GM12878 (cell line): ENCODE results near the gene IFRD1. TPM values are rescaled to one million over a fixed set of nuclear protein-coding genes. Genes with fewer than 3 reads are reported as not detected.

Experiments used
- ATAC-seq: fragments of 200-7000 bp; cut with Tn5 transposase; 3 replicates; pipeline ENCODE4 v1.9.1; 2020; ENCODE audit warnings: mild to moderate bottlenecking, moderate library complexity
- BruUV-seq: library from RNA; stranded (reverse); fragments of 400-500 nt; replicated peaks from 2 replicates; lab custom pipeline; 2021; lab: Mats Ljungman, UMichigan
- CTCF ChIA-PET: fragments of 300-600 bp; sonication (Branson Sonifier 250); formaldehyde crosslinking; extraction: SDS; loops from one replicate; lab custom pipeline; 2021; ENCODE audit warnings: inconsistent platforms; lab: Yijun Ruan, JAX
- POLR2A ChIA-PET: fragments of 350-600 bp; formaldehyde crosslinking; extraction: SDS; loops from one replicate; lab custom pipeline; 2021; ENCODE audit warnings: inconsistent platforms; lab: Charles Lee
- RAD21 ChIA-PET: fragments of 300-600 bp; sonication (Branson Sonifier 250); formaldehyde crosslinking; loops from one replicate; lab custom pipeline; 2023; ENCODE audit warnings: antibody characterized with exemption; ENCODE audit not compliant: unreplicated experiment; lab: Charles Lee
- SMC1A ChIA-PET: fragments of 300-600 bp; sonication (Branson Sonifier 250); formaldehyde crosslinking; loops from one replicate; lab custom pipeline; 2023; ENCODE audit not compliant: unreplicated experiment, uncharacterized antibody; lab: Charles Lee
- DNase-seq: peaks from one replicate; pipeline ENCODE4 v3.0.0-alpha.2; 2011; ENCODE audit warnings: low read depth, low spot score
- FAIRE-seq: peaks from 3 replicates; lab custom pipeline; 2011; peaks lifted over from hg19 to GRCh38; lab: Jason Lieb, UNC
- H2AFZ ChIP-seq: 2 replicates; pipeline ENCODE4 v1.6.0; 2011; ENCODE audit warnings: low read depth, low read length, control low read depth; ENCODE audit not compliant: control insufficient read depth
- H3K27ac ChIP-seq: 2 replicates; pipeline ENCODE4 v1.5.1; 2011; ENCODE audit warnings: control low read depth; ENCODE audit not compliant: control insufficient read depth, insufficient read depth
- H3K27me3 ChIP-seq, 2 experiments: replicated peaks in 1 of 2; 2 replicates each; pipeline versions ENCODE4 v1.6.0 to v1.6.1; 2011; ENCODE audit warnings: low read length in 1 of 2; ENCODE audit not compliant: control insufficient read depth in 2 of 2, insufficient read depth in 2 of 2
- H3K36me3 ChIP-seq, 2 experiments: 2 replicates each; pipeline ENCODE4 v1.5.1; 2011; ENCODE audit warnings: low read length in 1 of 2; ENCODE audit not compliant: control insufficient read depth in 2 of 2, insufficient read depth in 2 of 2
- H3K4me1 ChIP-seq: 2 replicates; pipeline ENCODE4 v1.6.1; 2011; ENCODE audit warnings: mild to moderate bottlenecking, low read length, moderate library complexity, mixed read lengths; ENCODE audit not compliant: control insufficient read depth, insufficient read depth
- H3K4me2 ChIP-seq: 2 replicates; pipeline ENCODE4 v1.6.0; 2011; ENCODE audit warnings: control low read depth; ENCODE audit not compliant: control insufficient read depth, insufficient read depth
- H3K4me3 ChIP-seq: fragments of 200-600 bp; sonication (generic); 2 replicates; pipeline ENCODE4 v1.5.1; 2016
- H3K79me2 ChIP-seq: 2 replicates; pipeline ENCODE4 v1.6.0; 2011; ENCODE audit warnings: low read length; ENCODE audit not compliant: control insufficient read depth, insufficient read depth
- H3K9ac ChIP-seq: 2 replicates; pipeline ENCODE4 v1.8.0; 2011; ENCODE audit warnings: low read length, control low read depth, mixed read lengths; ENCODE audit not compliant: control insufficient read depth, insufficient read depth
- H3K9me3 ChIP-seq: replicated peaks from 3 replicates; pipeline ENCODE4 v1.5.1; 2011; ENCODE audit warnings: mild to moderate bottlenecking, low read length; ENCODE audit not compliant: control insufficient read depth, insufficient read depth
- H4K20me1 ChIP-seq: 2 replicates; pipeline ENCODE4 v1.6.0; 2011; ENCODE audit not compliant: control insufficient read depth, insufficient read depth
- IKZF2 ChIP-seq, 2 experiments: fragments of 450-650 bp; IDR thresholded peaks; 2 replicates each; pipeline ENCODE4 v1.6.1; 2017; ENCODE audit warnings: mild to moderate bottlenecking in 2 of 2, moderate library complexity in 2 of 2
- JUND ChIP-seq: IDR thresholded peaks from 2 replicates; pipeline ENCODE4 v1.6.1; 2012; ENCODE audit warnings: low read depth, mild to moderate bottlenecking, low read length, improper control_type of control experiment, moderate library complexity
- MEF2A ChIP-seq: IDR thresholded peaks from 2 replicates; pipeline ENCODE4 v1.6.1; 2011; ENCODE audit warnings: low read depth, mild to moderate bottlenecking, low read length, moderate library complexity; ENCODE audit not compliant: insufficient read depth
- SMC3 ChIP-seq: IDR thresholded peaks from 2 replicates; pipeline ENCODE4 v1.6.1; 2011; ENCODE audit warnings: low read length, improper control_type of control experiment, borderline replicate concordance
- ZBTB4 ChIP-seq: fragments of 450-650 bp; formaldehyde crosslinking; IDR thresholded peaks from 2 replicates; pipeline ENCODE4 v1.4.0; 2022; ENCODE audit warnings: mild to moderate bottlenecking, moderate library complexity
- WGBS: methylation state at CpG from one replicate; pipeline ENCODE4 v1.1.6; 2016; ENCODE audit warnings: low lambda C conversion rate; ENCODE audit not compliant: insufficient replicate concordance, insufficient coverage; ENCODE audit errors: missing lambda C conversion rate; 5-methylcytosine and 5-hydroxymethylcytosine counted together
- in situ Hi-C: fragments of 300-500 bp; cut with MboI; formaldehyde crosslinking; loops from 9 replicates; pipeline ENCODE4 v1.14.3; 2018; ENCODE audit warnings: mixed read lengths
- intact Hi-C: fragments of 100-400 bp; cut with micrococcal nuclease; formaldehyde crosslinking; loops from one replicate; pipeline ENCODE4 v1.14.2; 2022; ENCODE audit not compliant: unreplicated experiment
- polyA plus RNA-seq, 11 experiments: library from polyadenylated mRNA; depleted of rRNA in 4 of 11; unstranded in 6 of 11; stranded (reverse) in 5 of 11; fragments of >200 nt; fragmentation: Nextera tagmentation in 4 of 11; fragmentation: Illumina TruSeq in 1 of 11; extraction: Ambion mirVana in 4 of 11; extraction: Trizol in 1 of 11; gene quantifications; 1 replicate in 1 of 11; 2 replicates in 10 of 11; pipeline versions ENCODE4 v1.2.1 to v1.2.3, GENCODE V29; 2011 to 2016; ENCODE audit warnings: inconsistent platforms in 2 of 11, missing spikeins in 2 of 11, low read depth in 1 of 11
- total RNA-seq, 4 experiments: library from RNA; depleted of rRNA in 3 of 4; stranded (reverse); fragments of >200 nt in 3 of 4; fragmentation: Illumina TruSeq in 1 of 4; extraction: Trizol in 1 of 4; gene quantifications; 2 replicates each; pipeline versions ENCODE4 v1.2.1 to v1.2.3, GENCODE V29; 2013 to 2021

IFRD1 gene
- total and polyA plus RNA-seq, 10 of the 15 experiments (the other 5 are each of a cell fraction or from before 2014, with no cell fraction given) = 9.6 to 31.1 (median 19.9) TPM

- no peak overlapping the region for H3K9ac ChIP-seq
- ChIA-PET SMC1A (interaction anchor here (0.7 to 2.9 kb wide), 5 partner anchors 11 to 388 kb away, joined by 3 to 14 read pairs (median 4); no protein-coding TSS in a partner anchor), RAD21 (no interaction called here), POLR2A (interaction anchor here (1.0 kb wide), 1 partner anchor 15 kb away, joined by 3 read pairs; no protein-coding TSS in a partner anchor), CTCF (interaction anchor here (1.8 to 1.9 kb wide), 2 partner anchors 9 to 28 kb away, joined by 5 to 10 read pairs; no protein-coding TSS in a partner anchor)
- no TSS peak for BruUV-seq
- no peaks in the 10 kb centered on the region for H3K79me2 ChIP-seq
- in situ Hi-C loops (loop anchor here (10.0 kb wide), 1 partner anchor 317 kb away; no protein-coding TSS in a partner anchor), intact Hi-C loops (no loop called here)
- ATAC-seq (no peak), DNase-seq (no peak), FAIRE-seq (no peak)
- H3K27me3 ChIP-seq = no peaks in the 10 kb centered on the region
- H4K20me1 ChIP-seq = no peaks in the 10 kb centered on the region
- 75% methylated on average over 4 of the region's 4 CpGs for WGBS
- H2AFZ ChIP-seq = no peak overlapping the region
- H3K36me3 ChIP-seq = peaks cover 3 to 30% of the 10 kb centered on the region in 2 experiments
- TF ChIP-seq JUND = no peak
- TF ChIP-seq ZBTB4 (CRISPR knock-in tag) = no peak
- TF ChIP-seq SMC3 = no peak
- no peak for TF ChIP-seq IKZF2 (IDR thresholded peaks at IDR 0.05)
- TF ChIP-seq MEF2A = no peak
- no peaks in the 10 kb centered on the region for H3K9me3 ChIP-seq
- H3K4me1 ChIP-seq = no peaks in the 10 kb centered on the region
- no peak overlapping the region for H3K4me3 ChIP-seq
- no peak overlapping the region for H3K27ac ChIP-seq
- H3K4me2 ChIP-seq = no peak overlapping the region
These were observed 17.6 kb downstream of the IFRD1 start for GRCh38 chr7:112467867-112468266.
